ENCODE results near the gene KIF5C.

KIF5C gene

DNA sequence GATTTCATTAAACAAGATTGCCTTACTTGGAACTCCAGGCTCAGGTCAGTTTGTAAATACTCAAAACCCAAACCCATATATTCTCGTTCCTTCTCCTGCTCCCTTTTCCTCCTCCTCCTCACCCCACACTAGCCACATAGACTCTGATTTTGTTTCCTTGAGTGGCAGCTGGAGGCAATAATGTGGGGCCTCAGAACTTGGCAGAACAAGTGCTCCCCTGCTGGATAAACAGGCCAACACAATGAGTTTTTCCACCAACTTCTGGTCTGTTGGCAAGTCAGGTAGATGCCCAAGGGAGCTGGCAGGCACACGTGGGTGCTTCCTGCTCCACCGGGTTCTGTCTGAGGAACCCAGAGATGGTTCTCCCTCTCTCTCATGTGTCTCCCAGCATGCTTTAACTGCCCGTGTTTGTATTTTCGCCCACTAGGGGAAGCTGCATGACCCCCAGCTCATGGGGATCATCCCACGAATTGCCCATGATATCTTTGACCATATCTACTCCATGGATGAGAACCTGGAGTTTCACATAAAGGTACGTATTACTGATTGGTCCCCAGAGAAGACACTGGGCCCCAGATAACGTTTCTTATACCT lies 61.9 kb downstream of the KIF5C start:
- no peak for TF ChIP-seq CTCF (IDR thresholded peaks at IDR 0.05)
- Histone ChIP-seq H3K27me3 (no peaks in the 10 kb centered on the region), H3K36me3 (no peaks in the 10 kb centered on the region), H3K4me3 (ENCODE audit: low read depth in 1 of 2, low read length in 1 of 2) (no peak overlapping the region), H3K4me1 (ENCODE audit: control insufficient read depth in 1 of 2, insufficient read depth in 1 of 2, low read depth in 1 of 2, low read length in 1 of 2) (no peaks in the 10 kb centered on the region), H3K9me3 (no peaks in the 10 kb centered on the region), H3K27ac (no peak overlapping the region)

DNA sequence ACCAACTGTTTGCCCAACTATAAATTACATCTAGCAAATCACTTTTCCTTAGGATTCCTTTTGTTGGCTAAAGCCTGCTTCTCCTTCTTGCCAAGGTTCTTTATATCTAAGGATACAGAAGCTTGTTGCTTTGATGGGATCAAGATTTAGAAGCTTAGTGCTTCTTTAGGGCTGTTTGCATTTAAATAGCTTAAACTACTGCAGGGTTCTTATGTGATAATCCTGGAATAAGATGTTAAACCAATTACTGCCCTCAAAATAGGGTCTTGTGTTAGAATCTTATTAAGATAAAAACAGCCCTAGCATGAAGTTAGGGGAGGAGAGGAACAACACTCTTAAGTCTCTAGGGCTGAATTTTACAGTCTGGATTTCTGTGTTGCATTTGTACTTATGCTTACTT lies 64.2 kb downstream of the KIF5C start:
- Histone ChIP-seq H3K4me3 (ENCODE audit: low read depth in 1 of 2, low read length in 1 of 2) (no peak overlapping the region), H3K9me3 (no peaks in the 10 kb centered on the region), H3K4me1 (ENCODE audit: control insufficient read depth in 1 of 2, insufficient read depth in 1 of 2, low read depth in 1 of 2, low read length in 1 of 2) (no peaks in the 10 kb centered on the region), H3K27me3 (no peaks in the 10 kb centered on the region), H3K36me3 (no peaks in the 10 kb centered on the region), H3K27ac (no peak overlapping the region)
- TF ChIP-seq CTCF (IDR thresholded peaks at IDR 0.05), result no peak

DNA sequence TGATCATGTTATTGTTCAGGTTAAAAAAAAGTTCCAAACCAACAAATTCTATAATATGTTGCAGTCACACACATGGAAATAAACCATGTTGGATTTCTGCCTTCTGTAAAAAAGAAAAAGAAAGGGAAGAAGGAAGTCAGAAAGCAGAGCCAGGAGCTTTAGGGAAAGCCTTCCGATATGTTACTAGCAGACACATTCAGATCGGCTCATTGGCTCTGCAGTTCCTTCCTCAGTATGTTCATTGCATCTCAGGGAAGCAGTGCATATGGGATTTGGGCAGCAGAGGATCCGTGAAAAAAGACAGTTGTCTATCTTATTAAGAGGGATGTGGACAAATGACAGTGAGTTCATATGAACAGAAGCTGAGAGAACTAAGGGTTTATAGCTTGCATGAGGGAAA lies 68.1 kb downstream of the KIF5C start:
- Histone ChIP-seq H3K9me3 (no peaks in the 10 kb centered on the region), H3K27me3 (no peaks in the 10 kb centered on the region), H3K27ac (no peak overlapping the region), H3K4me1 (ENCODE audit: control insufficient read depth in 1 of 2, insufficient read depth in 1 of 2, low read depth in 1 of 2, low read length in 1 of 2) (no peaks in the 10 kb centered on the region), H3K36me3 (no peaks in the 10 kb centered on the region), H3K4me3 (ENCODE audit: low read depth in 1 of 2, low read length in 1 of 2) (no peak overlapping the region)
- no peak for TF ChIP-seq CTCF (IDR thresholded peaks at IDR 0.05)

GRCh38 chr2:148944536-148944935 lies 69.5 kb downstream of the KIF5C start:
- H3K27me3 ChIP-seq, result no peaks in the 10 kb centered on the region
- H3K9me3 ChIP-seq, result no peaks in the 10 kb centered on the region
- no peaks in the 10 kb centered on the region for H3K36me3 ChIP-seq
- TF ChIP-seq CTCF (IDR thresholded peaks at IDR 0.05), result no peak
- peaks cover 0 to 11% of the 10 kb centered on the region in 2 experiments for H3K4me1 ChIP-seq (ENCODE audit: control insufficient read depth in 1 of 2, insufficient read depth in 1 of 2, low read depth in 1 of 2, low read length in 1 of 2)
- H3K4me3 ChIP-seq (ENCODE audit: low read depth in 1 of 2, low read length in 1 of 2), result no peak overlapping the region
- no peak overlapping the region for H3K27ac ChIP-seq

DNA sequence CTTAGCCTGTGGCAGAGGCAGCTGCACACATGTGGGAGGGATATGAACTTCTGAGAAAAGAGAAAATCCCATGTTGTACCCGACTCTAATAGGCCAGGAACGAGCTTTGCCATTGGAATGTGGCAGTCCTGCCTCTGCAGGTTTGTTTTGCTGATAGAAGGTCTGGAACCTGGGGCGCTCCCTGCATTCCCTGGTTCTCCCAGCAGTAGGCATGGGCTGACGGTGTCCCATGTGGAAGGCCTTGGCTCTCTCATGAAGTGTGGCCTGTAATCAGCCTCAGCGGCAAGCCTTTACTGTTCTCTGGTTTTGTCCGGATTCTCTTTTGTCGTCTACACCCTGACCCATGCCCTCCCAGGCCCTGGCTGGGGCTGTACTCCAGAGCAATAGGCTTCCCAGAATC lies 72.3 kb downstream of the KIF5C start:
- Histone ChIP-seq H3K4me3 (ENCODE audit: low read depth in 1 of 2, low read length in 1 of 2) (no peak overlapping the region), H3K27ac (no peak overlapping the region), H3K9me3 (no peaks in the 10 kb centered on the region), H3K36me3 (no peaks in the 10 kb centered on the region), H3K4me1 (ENCODE audit: control insufficient read depth in 1 of 2, insufficient read depth in 1 of 2, low read depth in 1 of 2, low read length in 1 of 2) (peaks cover 0 to 11% of the 10 kb centered on the region in 2 experiments), H3K27me3 (no peaks in the 10 kb centered on the region)
- no peak for TF ChIP-seq CTCF (IDR thresholded peaks at IDR 0.05)

DNA sequence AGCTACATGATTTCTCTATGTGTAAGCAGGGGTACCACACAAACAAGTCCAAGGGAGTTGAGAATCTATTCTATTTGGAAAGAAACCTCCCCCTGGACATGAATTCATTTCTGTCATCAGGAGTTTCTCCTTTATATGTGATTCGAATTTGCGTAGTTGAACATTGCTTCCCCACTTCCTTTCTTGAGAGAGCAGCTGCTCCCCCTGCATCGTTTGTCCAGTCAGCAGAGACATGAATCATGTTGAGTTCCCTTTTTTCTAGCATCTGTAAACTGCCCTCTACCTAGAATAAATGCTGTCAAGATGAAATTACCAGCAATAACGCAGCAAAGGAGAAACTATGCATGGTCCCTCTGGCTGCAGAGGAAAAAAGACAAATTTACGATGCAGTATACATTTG lies 73.8 kb downstream of the KIF5C start:
- Histone ChIP-seq H3K9me3 (no peaks in the 10 kb centered on the region), H3K27ac (no peak overlapping the region), H3K4me1 (ENCODE audit: control insufficient read depth in 1 of 2, insufficient read depth in 1 of 2, low read depth in 1 of 2, low read length in 1 of 2) (peaks cover 0 to 18% of the 10 kb centered on the region in 2 experiments), H3K36me3 (no peaks in the 10 kb centered on the region), H3K27me3 (no peaks in the 10 kb centered on the region), H3K4me3 (ENCODE audit: low read depth in 1 of 2, low read length in 1 of 2) (no peak overlapping the region)
- no peak for TF ChIP-seq CTCF (IDR thresholded peaks at IDR 0.05)

Measured in neutrophil (primary cell).